Measurements from ENCODE around the gene GID4. TPM values are rescaled to one million over a fixed set of nuclear protein-coding genes. Genes with fewer than 3 reads are reported as not detected.

Gene GID4
- total RNA-seq, result 1 to 10 TPM; 4.8 to 6.1 (median 5.3) TPM
- long read RNA-seq, result 0 reads

DNA sequence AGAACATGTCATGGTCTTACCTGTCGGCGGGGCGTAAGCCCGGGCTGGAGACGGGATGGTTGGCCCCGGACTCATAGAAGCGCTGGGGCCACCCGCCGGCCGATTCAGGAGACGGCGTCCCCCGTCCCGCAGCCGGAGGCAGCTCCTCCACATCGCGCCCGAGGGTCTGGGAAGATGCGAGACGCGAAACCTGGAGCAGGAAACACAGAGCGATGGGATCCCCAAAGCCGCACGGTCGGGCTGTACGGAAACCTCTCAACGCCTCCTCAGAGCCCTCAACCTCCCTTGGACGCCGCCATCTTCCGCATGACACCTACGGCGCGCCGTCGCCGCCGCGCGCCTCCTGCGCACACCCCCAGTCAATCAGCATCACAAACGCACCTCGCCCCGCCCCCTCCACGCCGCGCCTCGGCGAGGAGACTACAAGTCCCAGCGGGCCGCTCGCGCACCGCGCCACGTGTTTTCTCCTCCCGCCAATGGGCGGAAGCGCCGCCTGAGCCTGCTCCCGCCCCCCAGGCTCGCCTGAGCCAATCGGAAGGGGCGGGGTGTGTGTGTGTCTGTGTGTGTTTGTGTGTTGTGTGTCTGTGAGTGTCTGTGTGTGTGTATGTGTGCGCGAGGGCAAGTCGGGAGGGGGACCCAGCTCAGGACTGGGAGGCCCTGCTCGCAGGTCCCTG is at the start of gene GID4, which contains the start of gene ATPAF2:
Gene GID4, plus strand, starts transcription at position 548 of the 674 bp plus-strand sequence. Its CDS starts 57 bp downstream, at position 605.
Gene ATPAF2, minus strand, starts transcription at position 308 of the 674 bp plus-strand sequence. Its CDS starts 155 bp downstream, at position 153.
- Histone ChIP-seq H3K4me3 (peak within 1 kb of the TSS; percentile 87 to 90 (median 89)), H3K27ac (peak within 1 kb of the TSS; percentile 28 to 71 (median 69)), H3K27me3 (no peaks in the 10 kb centered on the region), H3K9me3 (no peaks in the 10 kb centered on the region), H3K36me3 (no peaks in the 10 kb centered on the region), H3K4me1 (peaks cover 0 to 30% (median 6%) of the 10 kb centered on the region in 4 donors)
- DNase-seq (peak; percentile 100), ATAC-seq (peak; percentile 96 to 98 (median 97))
- WGBS (ENCODE audit: insufficient coverage, low coverage, low lambda C conversion rate, missing lambda C conversion rate), result 0% methylated on average over 1 of the region's 67 CpGs
- peak; percentile 44 for TF ChIP-seq POLR2A (IDR thresholded peaks at IDR 0.05)
- TF ChIP-seq, protein P1, sequence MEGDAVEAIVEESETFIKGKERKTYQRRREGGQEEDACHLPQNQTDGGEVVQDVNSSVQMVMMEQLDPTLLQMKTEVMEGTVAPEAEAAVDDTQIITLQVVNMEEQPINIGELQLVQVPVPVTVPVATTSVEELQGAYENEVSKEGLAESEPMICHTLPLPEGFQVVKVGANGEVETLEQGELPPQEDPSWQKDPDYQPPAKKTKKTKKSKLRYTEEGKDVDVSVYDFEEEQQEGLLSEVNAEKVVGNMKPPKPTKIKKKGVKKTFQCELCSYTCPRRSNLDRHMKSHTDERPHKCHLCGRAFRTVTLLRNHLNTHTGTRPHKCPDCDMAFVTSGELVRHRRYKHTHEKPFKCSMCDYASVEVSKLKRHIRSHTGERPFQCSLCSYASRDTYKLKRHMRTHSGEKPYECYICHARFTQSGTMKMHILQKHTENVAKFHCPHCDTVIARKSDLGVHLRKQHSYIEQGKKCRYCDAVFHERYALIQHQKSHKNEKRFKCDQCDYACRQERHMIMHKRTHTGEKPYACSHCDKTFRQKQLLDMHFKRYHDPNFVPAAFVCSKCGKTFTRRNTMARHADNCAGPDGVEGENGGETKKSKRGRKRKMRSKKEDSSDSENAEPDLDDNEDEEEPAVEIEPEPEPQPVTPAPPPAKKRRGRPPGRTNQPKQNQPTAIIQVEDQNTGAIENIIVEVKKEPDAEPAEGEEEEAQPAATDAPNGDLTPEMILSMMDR (IDR thresholded peaks at IDR 0.05), result peak in 1 of 4 donors; percentile 3
- intact Hi-C loops (cut with DNase I), result no loop called here

DNA sequence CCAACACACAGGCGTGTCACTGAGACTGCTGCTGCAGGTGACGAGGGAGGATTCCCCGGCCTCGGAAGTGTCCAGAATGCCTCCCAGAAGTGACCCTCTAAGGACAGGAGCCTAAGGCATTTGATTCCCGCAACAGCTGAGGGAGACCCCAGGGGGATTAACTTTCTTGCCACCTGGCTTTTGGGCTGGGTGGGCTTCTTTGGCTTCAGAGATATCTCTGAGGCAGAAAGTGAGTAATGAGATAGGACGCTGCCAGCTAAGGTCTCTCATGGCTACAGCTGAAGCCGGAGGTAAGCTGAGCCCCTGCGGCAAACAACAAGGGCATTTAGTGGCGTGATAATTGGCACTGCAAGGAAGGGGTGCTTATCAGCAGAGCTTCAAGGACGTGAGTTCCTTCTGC is 49.6 kb upstream of the GID4 start:
- ATAC-seq, result no peak
- no peak for DNase-seq
- intact Hi-C loops (cut with DNase I), result no loop called here
- H3K4me3 ChIP-seq, result no peak overlapping the region
- TF ChIP-seq, protein P1 (IDR thresholded peaks at IDR 0.05), result no peak
- TF ChIP-seq POLR2A (IDR thresholded peaks at IDR 0.05), result no peak
- H3K4me1 ChIP-seq, result no peaks in the 10 kb centered on the region
- H3K9me3 ChIP-seq, result no peaks in the 10 kb centered on the region
- no peaks in the 10 kb centered on the region for H3K27me3 ChIP-seq
- H3K27ac ChIP-seq, result no peak overlapping the region
- no peaks in the 10 kb centered on the region for H3K36me3 ChIP-seq
- no CpG with 5 or more reads among the region's 10 CpGs for WGBS (ENCODE audit: insufficient coverage, low coverage, low lambda C conversion rate, missing lambda C conversion rate)

DNA sequence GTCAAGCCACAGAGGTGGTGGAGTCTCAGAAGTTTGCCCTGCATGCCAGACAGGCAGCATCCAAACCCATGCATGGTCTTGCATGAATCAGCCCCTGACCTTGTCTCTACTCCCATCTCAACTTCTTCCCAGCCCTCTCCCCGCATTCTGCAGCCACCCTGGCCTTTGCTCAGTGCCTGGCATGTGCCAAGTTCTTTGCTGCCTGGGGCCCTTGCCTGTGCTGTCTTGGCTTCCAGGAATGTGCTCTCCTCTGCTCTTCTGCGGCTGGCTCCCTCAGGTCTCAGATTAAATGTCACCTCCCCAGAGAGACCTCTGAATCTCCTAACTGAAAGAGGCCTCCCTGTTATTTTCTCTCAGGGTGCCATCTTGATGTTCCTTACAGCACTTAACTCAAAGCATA is 48.9 kb upstream of the GID4 start:
- H3K4me3 ChIP-seq, result no peak overlapping the region
- no peaks in the 10 kb centered on the region for H3K4me1 ChIP-seq
- TF ChIP-seq, protein P1 (IDR thresholded peaks at IDR 0.05), result no peak
- no peak for TF ChIP-seq POLR2A (IDR thresholded peaks at IDR 0.05)
- intact Hi-C loops (cut with DNase I), result no loop called here
- H3K36me3 ChIP-seq, result no peaks in the 10 kb centered on the region
- H3K27ac ChIP-seq, result no peak overlapping the region
- no peaks in the 10 kb centered on the region for H3K9me3 ChIP-seq
- DNase-seq (no peak), ATAC-seq (no peak)
- 90% methylated on average over 2 of the region's 2 CpGs for WGBS (ENCODE audit: insufficient coverage, low coverage, low lambda C conversion rate, missing lambda C conversion rate)
- H3K27me3 ChIP-seq, result no peaks in the 10 kb centered on the region

DNA sequence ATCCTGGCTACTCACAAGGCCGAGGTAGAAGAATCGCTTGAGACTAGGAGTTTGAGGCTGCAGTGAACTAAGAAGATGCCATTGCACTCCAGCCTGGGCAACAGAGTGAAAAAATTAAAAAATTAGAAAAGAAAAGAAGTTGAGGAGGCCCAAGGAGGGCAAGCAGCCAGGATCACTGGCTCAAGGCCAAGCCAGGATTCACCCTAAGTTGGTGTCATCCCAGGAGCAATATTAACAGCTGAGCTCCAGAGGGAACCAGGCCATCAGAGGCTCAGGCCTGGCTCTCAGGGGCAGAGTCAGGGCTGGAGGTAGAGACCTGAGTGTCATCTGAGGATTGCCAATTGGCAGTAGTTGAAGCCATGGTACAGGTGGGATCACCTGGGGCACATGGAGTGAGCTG is 45.8 kb upstream of the GID4 start:
- no peak for ATAC-seq
- no peak for DNase-seq
- H3K36me3 ChIP-seq, result no peaks in the 10 kb centered on the region
- no peak overlapping the region for H3K4me3 ChIP-seq
- no peaks in the 10 kb centered on the region for H3K27me3 ChIP-seq
- no peaks in the 10 kb centered on the region for H3K9me3 ChIP-seq
- intact Hi-C loops (cut with DNase I), result no loop called here
- TF ChIP-seq, protein P1 (IDR thresholded peaks at IDR 0.05), result no peak
- TF ChIP-seq POLR2A (IDR thresholded peaks at IDR 0.05), result no peak
- 80% methylated on average over 1 of the region's 2 CpGs for WGBS (ENCODE audit: insufficient coverage, low coverage, low lambda C conversion rate, missing lambda C conversion rate)
- H3K27ac ChIP-seq, result no peak overlapping the region
- H3K4me1 ChIP-seq, result no peaks in the 10 kb centered on the region

Data from right lobe of liver (tissue), 6 donors.